IPS-20b (cell line): Measurements from ENCODE around the gene SGPP2.
"Not testable (repeated sequence)": the region's sequence is repeated elsewhere in the genome, so short reads cannot be mapped to it uniquely, and the experiment has no call there.

Experiments used
- H3K27ac ChIP-seq: one replicate; pipeline ENCODE4 v1.5.1; 2013; ENCODE audit warnings: low read length
- H3K27me3 ChIP-seq: 2 replicates; pipeline ENCODE4 v1.6.1; 2013; ENCODE audit warnings: mild to moderate bottlenecking, low read length, inconsistent platforms; ENCODE audit not compliant: insufficient read depth
- H3K36me3 ChIP-seq: 2 replicates; pipeline ENCODE4 v1.6.1; 2013; ENCODE audit warnings: low read depth, mild to moderate bottlenecking, inconsistent platforms, low read length, moderate library complexity; ENCODE audit not compliant: insufficient read depth
- H3K4me1 ChIP-seq: 2 replicates; pipeline ENCODE4 v1.6.1; 2013; ENCODE audit warnings: mild to moderate bottlenecking, control low read depth, inconsistent platforms, low read length, moderate library complexity; ENCODE audit not compliant: insufficient read depth
- H3K4me3 ChIP-seq: 2 replicates; pipeline ENCODE4 v1.5.1; 2013; ENCODE audit warnings: mild to moderate bottlenecking, low read length, inconsistent platforms
- H3K9ac ChIP-seq: 2 replicates; pipeline ENCODE4 v1.6.1; 2013; ENCODE audit warnings: low read depth, mild to moderate bottlenecking, inconsistent platforms, low read length, moderate library complexity
- H3K9me3 ChIP-seq: 2 replicates; pipeline ENCODE4 v1.6.1; 2013; ENCODE audit warnings: mild to moderate bottlenecking, low read depth, low read length, inconsistent platforms; ENCODE audit not compliant: insufficient read depth

SGPP2 gene

DNA sequence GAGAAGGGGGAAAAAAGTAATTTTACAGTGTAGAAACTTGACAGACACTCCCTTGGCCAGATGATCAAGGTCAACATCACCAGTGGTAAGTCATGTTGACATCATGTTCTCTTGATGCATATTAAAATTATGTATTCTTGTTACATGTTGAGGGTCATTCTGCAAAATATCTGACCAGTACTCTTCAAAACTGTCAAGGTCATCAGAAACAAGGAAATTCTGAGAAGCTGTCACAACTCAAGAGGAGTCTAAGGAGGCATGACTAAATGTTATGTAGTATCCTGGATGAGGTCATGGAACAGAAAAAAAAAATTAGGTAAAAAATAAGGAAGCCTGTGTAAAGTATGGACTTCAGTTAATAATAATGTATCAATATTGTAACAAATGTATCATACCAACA lies 6.3 kb downstream of the SGPP2 start:
- H3K27ac ChIP-seq: no peak overlapping the region
- H3K4me3 ChIP-seq: no peak overlapping the region
- H3K9ac ChIP-seq: no peak overlapping the region
- no peaks in the 10 kb centered on the region for H3K36me3 ChIP-seq
- no peaks in the 10 kb centered on the region for H3K9me3 ChIP-seq
- no peaks in the 10 kb centered on the region for H3K4me1 ChIP-seq
- peaks cover 95% of the 10 kb centered on the region for H3K27me3 ChIP-seq

DNA sequence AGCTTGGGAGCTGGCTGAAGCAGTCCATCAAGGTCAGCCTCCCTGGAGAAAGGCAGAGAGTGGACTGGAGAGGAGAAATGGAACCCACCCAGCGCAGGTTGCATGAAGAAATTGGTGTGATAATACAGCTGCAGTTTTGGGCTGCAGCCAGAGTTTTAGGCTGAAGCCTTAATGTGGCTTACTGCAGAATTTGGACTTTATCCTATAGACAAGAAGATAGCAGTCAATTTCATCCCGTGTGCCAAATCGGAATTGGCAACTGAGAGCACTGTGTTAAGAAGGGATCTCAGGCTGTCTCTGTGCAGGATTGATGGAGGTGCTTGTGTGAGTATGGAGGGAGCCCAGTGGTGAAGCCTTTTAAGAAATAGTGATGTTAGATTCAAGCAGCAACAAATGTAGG lies 7.5 kb downstream of the SGPP2 start:
- peaks cover 91% of the 10 kb centered on the region for H3K27me3 ChIP-seq
- H3K4me3 ChIP-seq: no peak overlapping the region
- H3K4me1 ChIP-seq: no peaks in the 10 kb centered on the region
- no peaks in the 10 kb centered on the region for H3K9me3 ChIP-seq
- no peak overlapping the region for H3K27ac ChIP-seq
- no peaks in the 10 kb centered on the region for H3K36me3 ChIP-seq
- H3K9ac ChIP-seq: no peak overlapping the region

DNA sequence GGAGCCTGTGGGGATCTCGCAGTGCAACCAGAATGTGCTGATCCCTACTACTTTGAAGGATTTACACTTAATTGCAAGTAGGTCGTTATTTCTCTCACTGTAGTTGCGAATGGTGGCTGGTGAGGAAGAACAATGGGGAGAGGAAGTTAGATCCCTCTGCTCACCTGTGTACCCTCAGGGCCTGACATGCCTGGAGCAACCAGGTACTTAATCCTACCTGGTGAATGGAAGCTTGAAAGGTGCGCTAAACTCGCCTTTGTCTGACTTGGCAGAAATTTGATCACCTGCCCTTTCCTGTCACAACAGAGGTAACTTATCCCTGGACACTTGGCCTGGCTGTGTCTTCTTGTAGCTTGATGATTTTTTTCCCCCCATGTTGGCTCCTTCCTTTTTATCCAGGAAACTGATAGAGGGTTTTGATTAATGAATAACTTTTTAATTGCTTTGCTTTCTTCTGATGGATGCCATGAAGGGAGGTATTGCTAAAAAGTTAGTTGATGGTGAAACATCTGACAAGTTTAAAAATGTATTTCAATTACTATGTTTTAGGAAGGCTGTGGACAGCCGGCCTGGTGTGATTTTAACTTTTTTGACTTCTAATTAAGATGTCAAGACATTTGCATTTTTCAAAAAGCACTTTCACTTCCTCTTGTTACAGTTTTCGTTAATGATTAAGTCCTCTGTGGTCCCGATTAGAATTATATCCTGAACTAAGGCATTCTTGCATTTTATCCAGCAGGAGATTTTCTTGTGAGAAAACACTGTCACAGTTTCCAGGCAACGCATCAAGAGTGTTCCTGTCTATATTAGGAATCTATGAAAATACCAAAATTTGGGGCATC lies 9.2 kb downstream of the SGPP2 start:
- no peaks in the 10 kb centered on the region for H3K36me3 ChIP-seq
- H3K9me3 ChIP-seq: no peaks in the 10 kb centered on the region
- peaks cover 75% of the 10 kb centered on the region for H3K27me3 ChIP-seq
- H3K9ac ChIP-seq: no peak overlapping the region
- H3K4me1 ChIP-seq: no peaks in the 10 kb centered on the region
- no peak overlapping the region for H3K27ac ChIP-seq
- H3K4me3 ChIP-seq: no peak overlapping the region

DNA sequence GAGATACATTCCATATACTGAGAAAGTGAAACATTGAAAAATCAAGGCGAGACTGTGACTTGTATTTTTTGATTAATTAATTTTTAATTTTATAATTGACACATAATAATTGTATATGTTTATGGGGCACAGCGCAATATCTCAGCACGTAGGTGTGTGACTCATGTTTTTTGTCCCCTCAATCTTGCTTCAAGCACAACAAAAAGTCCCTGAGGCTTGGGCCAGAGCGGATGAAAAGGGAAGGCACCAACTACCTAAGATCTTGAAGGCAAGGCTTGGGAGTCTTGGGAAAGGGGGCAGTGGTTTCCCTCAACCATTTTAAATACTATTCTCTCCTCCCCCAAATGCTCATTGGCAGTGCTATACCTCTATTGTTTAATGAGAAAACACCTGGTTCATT lies 9.9 kb downstream of the SGPP2 start:
- Histone ChIP-seq H3K9ac (no peak overlapping the region), H3K4me3 (no peak overlapping the region), H3K27me3 (peaks cover 68% of the 10 kb centered on the region), H3K4me1 (no peaks in the 10 kb centered on the region), H3K9me3 (no peaks in the 10 kb centered on the region), H3K27ac (no peak overlapping the region), H3K36me3 (no peaks in the 10 kb centered on the region)

DNA sequence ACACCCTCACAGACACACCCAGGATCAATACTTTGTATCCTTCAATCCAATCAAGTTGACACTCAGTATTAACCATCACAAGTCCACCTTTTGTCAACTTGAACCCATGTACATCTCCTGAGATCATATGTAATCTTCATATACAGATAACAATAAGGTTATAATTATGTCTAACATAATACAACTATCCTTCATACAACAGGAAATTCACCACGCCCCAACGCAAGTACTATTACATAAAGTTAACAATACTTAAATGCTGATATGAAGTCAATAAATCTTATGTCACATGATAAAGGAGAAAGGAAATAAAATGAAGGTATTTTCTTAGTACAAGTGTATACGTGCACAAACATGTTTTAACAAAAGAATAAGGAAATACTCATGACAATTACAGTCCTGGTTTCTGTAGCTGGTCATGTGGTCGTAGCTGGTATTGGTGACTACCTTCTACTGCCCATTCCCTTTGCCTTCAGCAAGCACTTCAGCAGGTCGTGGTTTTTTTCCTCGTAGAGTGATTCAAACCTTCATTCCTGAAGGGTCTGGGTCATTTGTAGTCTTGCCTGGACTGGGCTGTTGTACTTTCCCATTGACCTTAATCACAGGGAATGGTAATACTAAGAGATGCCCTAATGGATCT lies 11.2 kb downstream of the SGPP2 start:
- peaks cover 55% of the 10 kb centered on the region for H3K27me3 ChIP-seq
- H3K4me3 ChIP-seq, H3K27ac ChIP-seq, H3K4me1 ChIP-seq, H3K9ac ChIP-seq, H3K36me3 ChIP-seq, H3K9me3 ChIP-seq: not testable (repeated sequence)

DNA sequence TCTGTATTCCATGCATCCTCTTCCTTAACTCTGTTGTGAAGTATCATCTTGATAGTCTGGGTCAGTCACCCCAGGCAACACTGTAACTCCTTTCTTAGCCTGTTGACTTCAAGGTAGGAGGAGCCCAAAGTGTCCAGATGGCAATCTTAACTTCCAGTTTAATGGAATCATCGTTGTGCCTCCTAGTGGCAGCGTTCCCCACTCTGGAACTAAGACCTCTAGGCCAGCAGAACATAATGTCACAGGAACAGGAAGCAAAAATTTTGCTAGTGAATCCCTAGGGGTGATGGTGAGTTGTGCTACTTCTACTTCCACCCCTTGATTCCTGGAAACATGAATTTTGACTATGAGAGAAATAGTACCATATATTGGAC lies 11.7 kb downstream of the SGPP2 start:
- H3K27me3 ChIP-seq: peaks cover 50% of the 10 kb centered on the region

DNA sequence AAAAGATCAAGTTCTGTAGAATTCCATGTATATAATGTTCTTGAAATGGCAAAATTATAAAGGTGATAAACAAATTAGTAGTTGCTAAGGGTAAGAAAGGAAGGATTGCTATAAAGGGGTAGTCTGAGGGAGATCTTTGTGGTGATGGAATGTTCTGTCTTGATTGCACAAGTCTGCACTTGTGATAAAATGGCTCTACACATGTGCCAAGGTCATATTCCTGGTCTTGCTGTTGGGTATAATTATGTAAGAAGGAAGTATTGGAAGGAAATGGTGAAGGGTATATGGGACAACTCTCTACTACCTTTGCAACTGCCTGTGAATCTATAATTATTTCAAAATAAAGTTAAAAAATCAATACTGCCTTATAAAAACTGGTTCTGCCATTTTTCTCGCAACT lies 15.3 kb downstream of the SGPP2 start:
- no peak overlapping the region for H3K27ac ChIP-seq
- no peaks in the 10 kb centered on the region for H3K4me1 ChIP-seq
- no peak overlapping the region for H3K9ac ChIP-seq
- H3K36me3 ChIP-seq: no peaks in the 10 kb centered on the region
- no peak overlapping the region for H3K4me3 ChIP-seq
- H3K9me3 ChIP-seq: no peaks in the 10 kb centered on the region
- H3K27me3 ChIP-seq: peaks cover 15% of the 10 kb centered on the region; the same call in 1 of the 2 replicates

More for the DNA sequence above, 11.7 kb downstream of the SGPP2 start:
- H3K36me3 ChIP-seq: no peaks in the 10 kb centered on the region
- H3K9ac ChIP-seq: no peak overlapping the region
- H3K9me3 ChIP-seq: no peaks in the 10 kb centered on the region
- H3K4me3 ChIP-seq: no peak overlapping the region
- H3K27ac ChIP-seq: no peak overlapping the region
- H3K4me1 ChIP-seq: no peaks in the 10 kb centered on the region

DNA sequence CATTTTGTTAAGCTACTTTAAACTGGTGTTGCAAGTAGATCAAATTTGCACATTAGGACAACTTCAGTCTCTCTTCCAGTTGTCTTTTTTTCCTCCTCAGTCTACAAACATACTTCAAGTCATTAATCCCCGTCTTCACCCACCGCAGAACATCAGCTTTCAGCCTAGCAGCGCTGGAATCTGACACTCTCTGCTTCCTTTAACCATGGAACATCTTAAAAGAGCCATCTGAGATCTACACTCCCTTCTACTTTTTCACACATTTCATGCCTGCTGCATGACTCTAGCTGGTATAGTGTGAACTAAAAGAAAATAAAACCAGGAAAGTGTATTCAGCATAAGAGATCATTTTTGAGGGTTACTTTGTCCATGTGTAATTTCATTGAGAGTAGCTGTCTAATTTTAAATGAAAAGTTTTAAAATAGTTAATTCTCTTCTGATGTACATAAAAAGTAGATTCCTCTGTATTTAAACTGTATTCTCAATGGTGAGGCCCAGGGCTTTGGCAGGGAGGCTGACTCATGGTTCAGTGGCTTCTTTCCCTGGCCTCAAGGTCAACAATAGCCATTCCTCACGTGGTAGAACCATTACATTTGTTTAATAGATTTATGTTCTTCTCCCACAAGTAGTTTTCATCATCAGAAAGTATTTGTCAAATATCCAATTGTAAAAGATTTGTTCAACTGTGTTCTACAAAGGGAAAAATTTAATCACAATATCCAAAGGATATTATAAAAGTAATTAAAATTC lies 16.5 kb downstream of the SGPP2 start:
- no peaks in the 10 kb centered on the region for H3K9me3 ChIP-seq
- H3K9ac ChIP-seq: no peak overlapping the region
- H3K36me3 ChIP-seq: no peaks in the 10 kb centered on the region
- H3K4me1 ChIP-seq: no peaks in the 10 kb centered on the region
- H3K27ac ChIP-seq: no peak overlapping the region
- H3K4me3 ChIP-seq: no peak overlapping the region
- peaks cover 7% of the 10 kb centered on the region; the same call in 1 of the 2 replicates for H3K27me3 ChIP-seq

DNA sequence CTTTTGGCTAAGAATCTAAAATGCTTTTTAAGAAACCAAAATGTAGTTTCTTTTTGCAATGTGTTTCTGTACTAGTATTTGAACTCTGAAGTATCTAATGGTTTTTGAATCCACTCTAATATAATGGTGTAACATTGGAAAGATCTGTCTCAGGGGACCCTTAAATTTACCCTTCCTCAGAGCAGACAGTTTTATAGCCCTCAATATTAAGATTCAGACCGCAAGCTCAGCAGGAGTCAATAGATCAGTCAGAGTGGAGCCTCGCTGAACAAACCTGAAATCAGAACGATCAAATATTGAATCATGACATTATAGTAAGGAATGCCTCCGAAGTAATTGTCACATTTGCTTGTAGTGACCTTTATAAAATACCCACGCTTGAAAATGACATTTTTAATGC lies 18.3 kb downstream of the SGPP2 start:
- no peaks in the 10 kb centered on the region; the same call in 1 of the 2 replicates for H3K27me3 ChIP-seq
- no peak overlapping the region for H3K4me3 ChIP-seq
- H3K9ac ChIP-seq: no peak overlapping the region
- H3K4me1 ChIP-seq: no peaks in the 10 kb centered on the region
- no peak overlapping the region for H3K27ac ChIP-seq
- no peaks in the 10 kb centered on the region for H3K9me3 ChIP-seq
- no peaks in the 10 kb centered on the region for H3K36me3 ChIP-seq

DNA sequence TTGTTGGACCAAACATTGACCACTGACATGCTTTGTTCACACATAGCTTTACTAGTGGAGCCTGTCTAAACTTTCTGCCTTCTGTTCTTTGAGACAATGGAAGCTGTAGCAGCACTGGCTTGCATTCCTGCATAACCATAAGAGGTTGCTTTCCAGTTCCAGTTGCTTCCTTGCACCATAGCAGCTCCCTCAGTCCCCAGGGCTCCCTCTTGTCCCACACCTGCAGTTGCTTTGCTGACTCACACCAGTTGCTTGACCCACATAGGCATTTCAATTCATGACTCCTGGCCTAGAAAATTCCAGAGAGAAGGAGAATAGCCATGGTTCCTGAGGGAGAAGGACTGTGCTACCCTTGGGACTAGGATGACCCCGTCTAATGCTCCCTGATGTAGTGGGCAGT lies 20.9 kb downstream of the SGPP2 start:
- Histone ChIP-seq H3K4me1 (no peaks in the 10 kb centered on the region), H3K9me3 (no peaks in the 10 kb centered on the region), H3K27ac (no peak overlapping the region), H3K9ac (no peak overlapping the region), H3K4me3 (no peak overlapping the region), H3K27me3 (0 out of 2 replicates have a peak, but pooled peaks cover 5% of the 10 kb centered on the region), H3K36me3 (no peaks in the 10 kb centered on the region)

DNA sequence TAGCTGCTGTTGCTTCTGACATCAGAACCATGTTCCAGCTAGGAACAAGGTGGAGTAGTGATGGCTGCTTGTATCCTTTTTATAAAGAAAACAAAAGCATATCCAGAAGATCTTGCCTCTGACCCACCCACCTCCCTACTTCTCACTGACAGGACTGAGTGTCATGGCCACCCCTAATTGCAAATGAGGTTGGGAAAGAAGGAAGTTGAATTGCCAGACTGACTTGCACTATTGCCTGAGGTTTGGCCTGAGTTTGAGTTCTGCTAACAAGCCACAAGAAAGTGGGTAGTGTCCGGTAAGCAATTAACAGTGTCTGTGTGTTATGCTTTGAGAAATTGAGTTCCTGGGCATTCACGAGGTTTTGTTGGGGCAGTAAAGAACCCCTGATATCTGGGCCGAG lies 22.8 kb downstream of the SGPP2 start:
- Histone ChIP-seq H3K4me3 (no peak overlapping the region), H3K4me1 (no peaks in the 10 kb centered on the region), H3K36me3 (no peaks in the 10 kb centered on the region), H3K27ac (no peak overlapping the region), H3K27me3 (0 out of 2 replicates have a peak, but pooled peaks cover 5% of the 10 kb centered on the region), H3K9me3 (no peaks in the 10 kb centered on the region), H3K9ac (no peak overlapping the region)
